H1 (cell line): ENCODE data around the gene SLC22A9.

Source experiments
- CBX5 ChIP-seq: fragments of 300-800, 300-1000 bp; sonication (generic); IDR thresholded peaks from 2 replicates; pipeline ENCODE4 v1.7.1; 2016; ENCODE audit warnings: antibody characterized with exemption, low read length, low read depth
- CHD1 ChIP-seq: IDR thresholded peaks from 2 replicates; pipeline ENCODE4 v1.6.1; 2012; ENCODE audit warnings: low read depth, low read length, improper control_type of control experiment
- EZH2 ChIP-seq: fragments of 200-600 bp; sonication (generic); IDR thresholded peaks from 2 replicates; pipeline ENCODE4 v1.7.1; 2012; ENCODE audit warnings: low read depth, mild to moderate bottlenecking, moderate library complexity, low read length, inconsistent platforms; ENCODE audit not compliant: severe bottlenecking
- GABPA ChIP-seq: IDR thresholded peaks from 2 replicates; pipeline ENCODE4 v1.6.1; 2011; ENCODE audit warnings: mild to moderate bottlenecking, low read length, moderate library complexity, borderline replicate concordance; ENCODE audit not compliant: insufficient read depth
- POLR2A ChIP-seq, 2 experiments: IDR thresholded peaks; 1 replicate in 1 of 2; 2 replicates in 1 of 2; pipeline ENCODE4 v1.6.1; 2011; ENCODE audit warnings: low read depth in 2 of 2, low read length in 2 of 2, mild to moderate bottlenecking in 2 of 2; ENCODE audit errors: control extremely low read depth in 1 of 2
- POLR2AphosphoS5 ChIP-seq: IDR thresholded peaks from 2 replicates; pipeline ENCODE4 v1.6.1; 2011; ENCODE audit warnings: low read depth, low read length
- SP2 ChIP-seq: IDR thresholded peaks from 2 replicates; pipeline ENCODE4 v1.6.1; 2012; ENCODE audit warnings: mild to moderate bottlenecking, low read length, inconsistent platforms
- TCF12 ChIP-seq: IDR thresholded peaks from 2 replicates; pipeline ENCODE4 v1.6.1; 2011; ENCODE audit warnings: low read depth, mild to moderate bottlenecking, low read length
- TF ChIP-seq, protein P1 (sequence below), 3 experiments: IDR thresholded peaks; 1 replicate in 2 of 3; 2 replicates in 1 of 3; pipeline versions ENCODE4 v1.5.1 to v1.6.1; 2011; ENCODE audit warnings: low read length in 3 of 3, mild to moderate bottlenecking in 3 of 3, inconsistent platforms in 2 of 3, low read depth in 1 of 3, moderate library complexity in 1 of 3; ENCODE audit not compliant: insufficient read depth in 1 of 3; ENCODE audit errors: control extremely low read depth in 1 of 3
- TF ChIP-seq, protein P2 (sequence below): IDR thresholded peaks from 2 replicates; pipeline ENCODE4 v1.6.1; 2011; ENCODE audit warnings: low read length, improper control_type of control experiment

GRCh38 chr11:63362196-63362793, 7.3 kb upstream of the SLC22A9 start:
- TF ChIP-seq CBX5 (no peak), EZH2 (no peak), GABPA (no peak), POLR2A (IDR thresholded peaks at IDR 0.05; ENCODE audit: control extremely low read depth in 1 of 2, low read depth in 2 of 2, low read length in 2 of 2) (no peak), SP2 (no peak), CHD1 (no peak), TCF12 (no peak), POLR2AphosphoS5 (no peak)
- TF ChIP-seq, protein P1, sequence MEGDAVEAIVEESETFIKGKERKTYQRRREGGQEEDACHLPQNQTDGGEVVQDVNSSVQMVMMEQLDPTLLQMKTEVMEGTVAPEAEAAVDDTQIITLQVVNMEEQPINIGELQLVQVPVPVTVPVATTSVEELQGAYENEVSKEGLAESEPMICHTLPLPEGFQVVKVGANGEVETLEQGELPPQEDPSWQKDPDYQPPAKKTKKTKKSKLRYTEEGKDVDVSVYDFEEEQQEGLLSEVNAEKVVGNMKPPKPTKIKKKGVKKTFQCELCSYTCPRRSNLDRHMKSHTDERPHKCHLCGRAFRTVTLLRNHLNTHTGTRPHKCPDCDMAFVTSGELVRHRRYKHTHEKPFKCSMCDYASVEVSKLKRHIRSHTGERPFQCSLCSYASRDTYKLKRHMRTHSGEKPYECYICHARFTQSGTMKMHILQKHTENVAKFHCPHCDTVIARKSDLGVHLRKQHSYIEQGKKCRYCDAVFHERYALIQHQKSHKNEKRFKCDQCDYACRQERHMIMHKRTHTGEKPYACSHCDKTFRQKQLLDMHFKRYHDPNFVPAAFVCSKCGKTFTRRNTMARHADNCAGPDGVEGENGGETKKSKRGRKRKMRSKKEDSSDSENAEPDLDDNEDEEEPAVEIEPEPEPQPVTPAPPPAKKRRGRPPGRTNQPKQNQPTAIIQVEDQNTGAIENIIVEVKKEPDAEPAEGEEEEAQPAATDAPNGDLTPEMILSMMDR (IDR thresholded peaks at IDR 0.05; ENCODE audit: control extremely low read depth in 1 of 3, insufficient read depth in 1 of 3, low read depth in 1 of 3, low read length in 3 of 3) = no peak
- TF ChIP-seq, protein P2, sequence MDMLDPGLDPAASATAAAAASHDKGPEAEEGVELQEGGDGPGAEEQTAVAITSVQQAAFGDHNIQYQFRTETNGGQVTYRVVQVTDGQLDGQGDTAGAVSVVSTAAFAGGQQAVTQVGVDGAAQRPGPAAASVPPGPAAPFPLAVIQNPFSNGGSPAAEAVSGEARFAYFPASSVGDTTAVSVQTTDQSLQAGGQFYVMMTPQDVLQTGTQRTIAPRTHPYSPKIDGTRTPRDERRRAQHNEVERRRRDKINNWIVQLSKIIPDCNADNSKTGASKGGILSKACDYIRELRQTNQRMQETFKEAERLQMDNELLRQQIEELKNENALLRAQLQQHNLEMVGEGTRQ = no peak
